ENCODE measurements around the gene CROCC2. TPM values are rescaled to one million over a fixed set of nuclear protein-coding genes. Genes with fewer than 3 reads are reported as not detected.

Gene CROCC2
- total and polyA plus RNA-seq, 10 of the 15 experiments (the other 5 are each of a cell fraction or from before 2014, with no cell fraction given) = not detected

DNA sequence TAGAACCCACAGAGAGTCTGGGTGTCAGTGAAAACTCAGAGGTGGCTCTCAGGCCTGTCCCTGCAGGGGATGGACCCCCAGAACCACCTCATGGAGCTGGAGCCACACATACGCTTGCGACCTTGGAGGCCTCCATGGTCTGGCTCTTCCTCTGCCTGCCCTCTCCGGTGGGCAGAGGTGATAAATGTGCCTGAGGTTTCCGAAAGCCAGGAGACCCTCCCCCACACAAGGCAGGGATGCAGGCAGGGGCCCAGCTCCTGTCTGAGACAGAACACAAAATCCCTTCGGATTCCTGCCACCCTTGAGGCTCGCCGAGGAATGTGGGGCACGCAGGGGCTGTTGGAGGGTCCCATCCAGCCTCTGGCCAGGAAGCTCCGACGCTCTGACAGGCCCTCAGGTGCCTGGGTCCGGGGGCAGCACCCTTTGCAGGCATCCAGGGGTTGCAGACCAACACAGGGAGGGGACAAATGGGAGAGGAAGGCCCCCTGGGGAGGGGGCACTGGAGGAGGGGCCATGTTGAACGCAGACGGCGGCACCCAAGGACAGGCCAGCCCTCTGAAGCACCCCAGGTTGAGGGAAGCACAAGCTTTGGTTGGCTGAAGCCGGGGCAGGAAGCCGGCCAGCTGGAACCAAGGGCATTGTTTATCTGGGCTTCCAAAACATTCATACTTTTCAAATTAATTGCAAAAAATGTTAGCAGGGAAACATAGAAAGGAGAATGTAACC, 88.2 kb downstream of the CROCC2 start:
- no peaks in the 10 kb centered on the region for H3K9me3 ChIP-seq (replicated peaks; ENCODE audit: control insufficient read depth, insufficient read depth, low read length)
- no peak overlapping the region for H3K9ac ChIP-seq (ENCODE audit: control insufficient read depth, insufficient read depth, low read length)
- DNase-seq (ENCODE audit: low read depth, low spot score) = no peak
- no peak for ATAC-seq
- ChIA-PET CTCF (no interaction called here), POLR2A (no interaction called here), SMC1A (ENCODE audit: uncharacterized antibody, unreplicated experiment) (no interaction called here), RAD21 (ENCODE audit: unreplicated experiment) (no interaction called here)
- intact Hi-C loops (cut with micrococcal nuclease; ENCODE audit: unreplicated experiment) = no loop called here
- H3K27me3 ChIP-seq (replicated peaks in 1 of 2; ENCODE audit: control insufficient read depth in 2 of 2, insufficient read depth in 2 of 2, low read length in 1 of 2) = peaks cover 1 to 4% of the 10 kb centered on the region in 2 experiments; a peak in 2 of 4 replicates
- 41% methylated on average over 16 of the region's 16 CpGs for WGBS (ENCODE audit: insufficient coverage, insufficient replicate concordance, low lambda C conversion rate, missing lambda C conversion rate)
- H3K27ac ChIP-seq (ENCODE audit: control insufficient read depth, insufficient read depth) = no peak overlapping the region
- H2AFZ ChIP-seq (ENCODE audit: control insufficient read depth, low read depth, low read length) = no peak overlapping the region
- H3K4me2 ChIP-seq (ENCODE audit: control insufficient read depth, insufficient read depth) = no peak overlapping the region
- no peak for FAIRE-seq
- in situ Hi-C loops (cut with MboI) = no loop called here
- BruUV-seq (replicated peaks) = no TSS peak
- H3K79me2 ChIP-seq (ENCODE audit: control insufficient read depth, insufficient read depth, low read length) = no peaks in the 10 kb centered on the region
- H3K4me1 ChIP-seq (ENCODE audit: control insufficient read depth, insufficient read depth, low read length) = no peaks in the 10 kb centered on the region
- H3K4me3 ChIP-seq = no peak overlapping the region
- TF ChIP-seq SREBF2 (IDR thresholded peaks at IDR 0.05; ENCODE audit: low read length) (no peak), CUX1 (IDR thresholded peaks at IDR 0.05; ENCODE audit: insufficient replicate concordance, low read depth, low read length) (no peak), RAD51 (IDR thresholded peaks at IDR 0.05) (no peak), TCF7 (IDR thresholded peaks at IDR 0.05; ENCODE audit: borderline replicate concordance) (no peak), ZNF622 (IDR thresholded peaks at IDR 0.05) (no peak), RFX5 (IDR thresholded peaks at IDR 0.05; ENCODE audit: low read depth, low read length) (no peak), RELB (IDR thresholded peaks at IDR 0.05; ENCODE audit: low read depth) (no peak), NFXL1 (IDR thresholded peaks at IDR 0.05; ENCODE audit: borderline replicate concordance) (no peak), ZNF384 (IDR thresholded peaks at IDR 0.05; ENCODE audit: borderline replicate concordance, low read depth, low read length) (no peak), TBL1XR1 (IDR thresholded peaks at IDR 0.05; ENCODE audit: low read depth, low read length) (no peak), HDAC6 (IDR thresholded peaks at IDR 0.05; ENCODE audit: unreplicated experiment) (no peak), ZSCAN29 (IDR thresholded peaks at IDR 0.05) (no peak)
- no peaks in the 10 kb centered on the region for H3K36me3 ChIP-seq (ENCODE audit: control insufficient read depth in 2 of 2, insufficient read depth in 2 of 2, low read length in 1 of 2)
- H4K20me1 ChIP-seq (ENCODE audit: control insufficient read depth, insufficient read depth) = no peaks in the 10 kb centered on the region

Data from GM12878 (cell line).